GM21423 (cell line): ENCODE measurements around the gene LRBA.

ENCODE experiments used
- ATAC-seq: cut with Tn5 transposase; IDR thresholded peaks from one replicate; pipeline ENCODE4 v1.9.1; 2021; ENCODE audit warnings: mild to moderate bottlenecking, moderate library complexity; ENCODE audit not compliant: unreplicated experiment

Gene LRBA

DNA sequence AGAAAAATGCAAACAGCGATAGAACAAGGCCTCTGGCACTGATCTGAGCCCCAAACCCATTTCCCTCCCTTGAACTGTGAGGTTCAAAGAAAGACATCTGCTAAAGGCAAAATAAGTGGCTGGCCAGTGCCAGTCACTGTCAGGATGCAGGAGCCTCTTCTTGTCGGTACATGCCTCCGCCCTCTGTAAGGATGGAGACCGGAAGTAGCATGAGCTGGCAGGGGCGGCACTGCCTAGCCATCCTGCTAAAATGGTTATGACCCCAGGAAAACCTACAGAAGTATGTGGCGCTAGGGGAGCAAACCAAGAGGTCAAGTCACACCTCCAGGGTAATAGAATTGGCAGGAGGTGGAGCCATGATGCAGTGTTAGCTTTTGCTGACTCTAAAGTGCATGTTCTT lies 756.5 kb downstream of the LRBA start:
- no peak for ATAC-seq

DNA sequence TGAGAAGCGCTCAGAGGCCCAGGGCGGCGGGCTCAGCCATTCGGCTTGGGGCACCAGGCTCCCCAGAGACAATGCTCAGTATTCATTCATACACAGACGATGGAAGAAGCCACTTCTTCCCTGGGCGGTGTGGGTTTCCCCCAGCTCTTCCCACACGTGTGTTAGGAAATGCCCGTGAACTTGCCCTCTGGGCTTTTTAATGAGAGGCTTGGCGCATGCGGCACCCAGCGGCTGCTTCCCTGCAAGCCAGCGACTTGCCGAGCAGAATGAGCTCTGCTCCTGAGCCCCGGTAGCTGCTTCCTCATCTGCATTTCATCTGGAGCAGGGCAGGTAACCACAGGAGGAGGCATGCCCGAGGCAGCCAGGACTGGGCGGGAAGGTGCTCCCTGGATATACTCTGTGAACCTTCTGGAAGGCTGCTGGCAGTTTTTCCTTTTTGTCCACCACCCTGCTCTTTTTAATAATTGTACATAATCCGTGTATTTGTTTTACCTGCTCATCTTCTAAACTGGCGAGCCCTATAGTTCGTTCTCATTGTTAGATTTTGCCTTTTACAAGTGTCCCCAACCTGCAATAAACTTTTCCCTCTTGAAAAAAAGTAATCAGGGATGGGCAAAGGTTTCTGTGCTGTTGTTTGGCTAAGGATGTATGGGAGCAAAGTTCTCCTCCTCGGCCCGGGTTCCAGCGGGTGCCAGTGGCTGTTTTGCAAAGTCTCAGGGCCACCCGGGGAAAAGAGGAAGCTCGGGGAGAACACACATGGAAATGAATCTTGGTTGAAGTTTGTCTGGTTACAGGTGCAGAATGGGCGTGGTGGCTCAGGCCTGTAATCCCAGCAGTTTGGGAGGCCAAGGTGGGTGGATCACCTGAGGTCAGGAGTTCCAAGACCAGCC lies 758.0 kb downstream of the LRBA start:
- no peak for ATAC-seq

DNA sequence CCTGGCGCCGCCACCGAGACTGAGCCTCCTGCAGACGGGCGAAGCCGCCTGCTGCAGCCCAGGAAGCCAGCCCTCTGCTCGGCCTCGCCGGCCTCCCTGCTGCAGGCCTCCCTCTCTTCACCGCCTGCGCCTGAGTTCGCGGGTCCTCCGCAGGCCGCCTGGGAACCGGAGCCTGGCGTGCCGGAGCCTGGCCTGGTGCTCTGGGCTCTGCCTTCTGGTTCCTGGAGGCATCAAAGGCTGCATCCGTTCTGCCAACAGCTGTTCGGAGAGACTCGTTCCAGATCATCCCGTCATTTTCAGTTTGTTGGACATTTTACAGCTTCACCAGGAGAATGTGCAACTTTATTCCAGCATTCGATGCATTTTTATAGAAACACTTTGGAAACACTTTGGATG lies 758.9 kb downstream of the LRBA start:
- no peak for ATAC-seq

DNA sequence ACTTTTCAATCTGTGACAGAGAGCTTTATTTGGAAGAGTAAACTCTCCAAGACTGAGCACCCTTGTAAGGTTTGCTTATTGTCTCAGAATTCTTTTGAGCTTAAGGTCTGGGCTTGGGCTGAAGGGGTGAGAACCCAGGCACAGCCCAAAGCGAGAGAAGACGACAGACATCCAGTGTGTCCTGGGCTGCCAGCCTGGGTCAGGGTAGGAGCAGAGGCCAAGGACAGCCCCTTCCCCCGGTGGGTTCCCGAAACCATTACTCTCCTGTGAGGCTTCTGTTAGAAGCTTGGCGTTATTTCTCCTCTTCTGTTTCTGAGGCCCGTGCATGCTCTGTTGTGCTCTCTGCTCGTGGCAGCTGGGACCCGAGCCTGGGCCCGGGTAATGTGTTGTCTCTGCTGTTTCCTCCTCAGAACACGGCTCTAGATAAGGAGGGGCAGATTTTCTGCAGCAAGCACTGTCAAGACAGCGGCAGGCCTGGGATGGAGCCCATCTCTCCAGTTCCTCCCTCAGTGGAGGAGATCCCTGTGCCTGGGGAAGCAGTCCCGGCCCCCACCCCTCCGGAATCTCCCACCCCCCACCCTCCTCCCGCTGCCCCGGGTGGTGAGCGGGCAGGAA lies 759.4 kb downstream of the LRBA start:
- ATAC-seq, result no peak

DNA sequence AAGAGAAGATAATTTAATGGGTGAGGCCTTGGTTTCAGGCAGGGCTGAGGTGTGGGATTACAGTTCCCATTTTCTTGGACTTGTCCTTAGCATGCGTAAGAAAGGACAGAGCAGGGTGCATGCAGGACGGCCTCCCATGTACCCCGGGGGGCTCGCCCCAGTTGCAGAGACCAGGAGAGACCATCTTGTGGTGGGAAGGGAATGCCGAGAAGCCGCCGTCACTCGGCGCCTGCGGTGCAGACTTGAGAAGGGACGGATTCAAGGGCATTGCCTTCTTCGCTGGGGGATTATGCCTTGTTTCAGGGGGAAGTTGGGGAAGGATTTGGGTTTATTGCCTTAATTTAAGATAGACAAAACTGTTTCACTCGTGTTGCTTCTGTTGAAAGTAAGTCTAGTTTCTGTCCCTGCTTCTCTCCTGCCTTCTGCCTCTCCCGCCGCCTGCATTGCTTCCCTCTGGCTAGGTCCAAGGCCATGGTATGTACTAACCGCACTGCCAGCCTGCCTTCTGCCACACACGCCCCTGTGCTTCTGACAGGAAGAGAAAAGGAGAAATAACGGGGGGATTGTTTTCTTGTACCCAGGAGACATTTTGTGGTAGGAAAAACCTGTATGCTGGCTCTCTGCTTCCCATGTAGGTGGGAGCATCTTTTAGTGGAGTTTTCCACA lies 761.0 kb downstream of the LRBA start:
- ATAC-seq, result no peak

DNA sequence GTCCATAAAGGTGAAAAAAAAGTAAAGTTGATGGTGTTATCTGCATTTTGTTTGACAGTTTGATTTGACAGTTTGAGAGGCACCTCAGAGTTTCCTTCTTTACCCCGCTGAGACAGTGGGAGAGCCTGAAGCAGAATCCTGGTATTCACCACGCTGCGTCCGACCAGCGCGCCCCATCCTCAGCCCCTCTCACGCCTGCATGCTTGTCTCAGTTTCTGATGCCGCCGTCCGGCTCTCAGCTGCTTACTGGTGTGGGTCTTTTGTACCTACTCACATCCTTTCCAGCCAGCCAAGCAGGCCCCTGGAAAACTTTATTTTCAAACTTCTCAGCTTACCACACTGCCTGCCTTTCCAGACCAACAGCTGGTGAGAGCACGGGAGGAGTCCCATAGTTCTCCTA lies 761.7 kb downstream of the LRBA start:
- ATAC-seq, result no peak

DNA sequence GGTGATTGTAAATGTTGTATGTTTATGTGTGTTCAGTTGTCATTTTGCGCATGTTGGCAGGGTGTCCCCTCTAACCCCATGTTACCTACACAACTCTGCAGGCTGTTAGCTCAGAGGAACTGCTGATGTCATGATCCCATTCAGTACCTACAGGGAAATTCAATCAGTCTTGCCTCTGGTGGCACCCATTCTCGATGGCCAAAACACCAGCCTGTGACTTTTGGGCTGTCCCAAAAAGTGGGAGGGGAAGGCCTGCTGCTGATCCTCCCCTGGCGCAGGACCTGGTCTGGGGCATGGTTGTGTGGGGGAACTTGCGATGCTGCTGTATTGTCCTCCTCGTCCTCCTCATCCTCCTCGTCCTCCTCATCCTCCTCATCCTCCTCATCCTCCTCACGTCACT lies 762.3 kb downstream of the LRBA start:
- ATAC-seq, result no peak

DNA sequence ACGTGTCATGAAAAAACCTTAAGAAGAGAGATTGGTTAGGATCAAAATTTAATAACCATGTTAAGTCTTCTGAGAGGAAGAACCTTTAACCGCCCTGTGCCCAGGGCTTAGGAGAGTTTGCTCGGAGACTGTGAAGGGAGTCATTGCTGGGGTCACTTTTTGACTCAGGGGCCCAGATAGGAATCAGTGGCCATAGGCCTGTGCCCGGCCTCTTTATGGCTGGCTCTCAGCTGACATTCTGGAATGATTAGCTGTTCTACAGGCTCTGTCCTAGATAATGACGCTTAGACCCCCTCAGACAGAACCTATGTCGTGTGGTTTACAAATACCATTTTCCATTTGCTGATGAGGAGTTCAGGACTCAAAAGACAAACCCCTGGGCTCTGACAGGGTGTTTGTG lies 762.8 kb downstream of the LRBA start:
- ATAC-seq, result no peak

DNA sequence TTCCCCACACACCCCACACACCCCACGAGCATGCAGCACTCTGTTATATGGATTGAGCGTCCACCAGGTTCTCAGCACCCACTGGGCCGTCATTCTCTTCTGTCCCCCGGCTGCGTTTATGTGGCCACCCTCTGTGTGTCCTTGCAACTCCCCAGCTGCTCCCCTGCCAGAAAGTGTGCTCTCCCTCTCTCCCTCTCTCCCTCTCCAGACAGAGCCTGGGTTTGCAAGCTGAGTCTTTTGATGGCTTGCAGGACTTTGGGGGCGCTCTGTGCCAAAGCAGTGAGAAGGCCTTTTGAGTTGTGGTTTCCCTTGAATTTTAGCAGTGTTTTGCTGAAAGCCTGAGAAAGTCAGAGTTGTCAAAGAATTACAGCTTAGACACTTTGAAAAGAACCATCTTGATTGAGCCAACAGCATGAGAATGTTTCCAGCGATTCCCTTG lies 763.3 kb downstream of the LRBA start:
- no peak for ATAC-seq

DNA sequence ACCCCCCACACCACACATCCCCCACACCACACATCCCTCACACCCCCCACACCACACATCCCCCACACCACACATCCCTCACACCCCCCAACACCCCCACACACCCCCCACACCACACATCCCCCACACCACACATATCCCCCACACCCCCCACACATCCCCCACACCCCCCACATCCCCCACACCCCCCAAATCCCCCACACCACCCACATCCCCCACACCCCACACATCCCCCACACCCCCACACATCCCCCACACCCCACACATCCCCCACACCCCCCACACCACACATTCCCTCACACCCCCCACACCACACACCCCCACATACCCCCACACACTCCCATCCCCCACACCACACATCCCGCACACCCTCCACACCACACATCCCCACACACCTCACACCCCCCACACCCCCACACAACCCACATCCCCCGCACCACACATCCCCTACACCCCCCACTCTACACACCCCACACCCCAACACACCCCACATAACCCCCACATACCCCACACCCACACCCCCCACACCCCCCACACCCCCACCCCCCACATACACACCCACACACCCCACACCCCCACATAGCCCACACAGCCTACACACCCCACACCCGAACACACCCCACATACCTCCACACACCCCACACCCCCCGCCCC lies 764.0 kb downstream of the LRBA start:
- no peak for ATAC-seq

DNA sequence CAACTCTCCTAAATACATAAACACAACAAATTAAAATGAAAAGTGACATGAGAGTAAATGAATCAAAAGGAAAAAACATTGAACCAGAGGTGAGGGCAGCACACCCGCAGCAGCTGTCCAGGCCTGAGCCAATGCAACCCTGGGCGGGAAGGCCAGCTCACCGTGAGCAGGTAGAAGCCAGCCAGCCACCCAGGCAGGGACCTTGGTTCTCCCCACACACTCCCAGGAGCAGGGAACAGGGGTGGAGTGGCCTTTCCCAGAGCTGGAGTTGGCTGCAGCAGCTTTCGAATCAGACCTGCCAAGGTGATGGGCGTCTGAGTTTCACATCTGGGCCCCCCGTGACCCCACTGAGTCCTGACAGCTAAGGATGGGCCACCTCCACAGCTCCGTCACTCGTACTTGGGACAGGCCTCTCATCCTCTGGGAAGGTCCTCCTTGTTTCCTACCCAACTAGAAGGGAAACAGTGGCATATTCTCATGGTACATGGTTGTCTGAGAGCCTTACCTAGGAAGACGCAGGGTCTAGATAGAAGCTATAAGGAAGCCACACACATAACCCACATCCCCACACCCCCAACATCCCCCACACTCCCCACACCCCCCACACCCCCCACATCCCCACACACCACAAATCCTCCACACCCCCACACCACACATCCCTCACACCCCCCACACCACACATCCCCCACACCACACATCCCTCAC lies 764.6 kb downstream of the LRBA start:
- no peak for ATAC-seq

DNA sequence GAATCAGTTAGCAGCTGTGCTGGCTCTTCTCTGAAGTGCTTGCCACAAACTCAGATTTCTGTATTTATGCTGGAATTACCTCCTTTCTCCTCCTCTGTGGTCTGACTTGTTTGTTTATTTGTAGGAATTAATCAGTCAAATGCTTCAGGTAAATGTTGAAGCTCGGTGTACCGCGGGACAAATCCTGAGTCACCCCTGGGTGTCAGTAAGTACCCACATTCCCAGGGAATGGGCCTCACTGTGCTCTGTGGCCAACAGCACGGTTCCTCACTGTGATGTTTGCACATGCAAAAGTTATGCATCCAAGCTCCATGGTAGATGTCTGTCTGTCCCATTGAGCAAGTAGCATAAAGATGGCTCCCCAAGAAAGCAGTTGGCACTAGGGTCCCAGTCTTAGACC lies 766.9 kb downstream of the LRBA start:
- no peak for ATAC-seq

DNA sequence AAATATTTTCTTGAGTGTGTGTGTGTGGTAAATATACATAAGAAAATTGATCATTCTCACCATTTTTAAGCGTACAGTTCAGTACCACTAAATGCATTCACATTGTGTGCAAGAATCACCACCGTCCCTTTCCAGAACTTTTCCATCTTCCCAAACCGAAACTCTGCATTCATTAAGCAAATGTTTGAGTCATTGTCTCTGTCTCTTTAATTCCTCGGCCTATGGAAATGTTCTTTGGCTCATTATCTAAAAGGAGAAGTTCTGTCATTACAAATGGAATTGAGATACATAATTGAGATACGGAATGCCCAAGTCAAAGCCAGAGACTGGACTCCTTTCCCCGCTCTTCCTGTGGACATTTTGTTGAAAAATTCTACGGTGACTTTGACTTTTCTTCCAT lies 767.9 kb downstream of the LRBA start:
- ATAC-seq, result no peak

DNA sequence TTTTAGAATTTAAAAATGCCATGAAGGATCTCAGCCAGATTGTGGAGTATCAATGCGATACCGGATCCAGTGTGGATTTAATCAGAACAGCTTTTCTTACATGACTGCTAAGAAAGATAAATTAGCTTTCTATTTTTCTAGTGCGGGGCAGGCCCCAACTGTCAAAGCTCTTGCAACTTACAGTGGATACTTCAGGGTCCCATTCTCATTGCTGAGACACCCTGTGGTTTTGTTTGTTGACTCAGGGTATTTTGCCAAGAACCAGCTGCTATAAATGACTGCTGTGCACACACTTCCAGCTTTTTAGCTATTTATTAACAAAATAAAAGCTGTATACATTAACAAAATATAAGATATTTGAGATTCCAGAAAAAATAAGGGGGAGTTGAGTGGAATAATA lies 770.5 kb downstream of the LRBA start:
- ATAC-seq, result no peak

DNA sequence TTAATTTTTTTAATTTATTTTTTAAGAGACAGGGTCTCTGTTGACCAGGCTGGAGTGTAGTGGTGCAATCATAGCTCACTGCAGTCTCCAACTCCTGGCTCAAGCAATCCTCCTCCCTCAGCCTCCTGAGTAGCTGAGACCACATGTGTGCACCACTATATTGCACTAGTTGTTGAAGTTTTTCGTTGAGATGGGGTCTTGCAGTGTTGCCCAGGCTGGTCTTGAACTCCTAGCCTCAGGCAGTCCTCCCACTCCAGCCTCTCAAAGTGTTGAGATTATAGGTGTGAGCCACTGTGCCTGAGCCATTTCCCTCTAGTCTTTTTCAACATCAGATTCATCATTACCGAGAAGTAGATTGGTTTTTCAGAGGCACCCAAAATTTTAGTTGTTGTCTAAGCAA lies 771.2 kb downstream of the LRBA start:
- ATAC-seq, result no peak

DNA sequence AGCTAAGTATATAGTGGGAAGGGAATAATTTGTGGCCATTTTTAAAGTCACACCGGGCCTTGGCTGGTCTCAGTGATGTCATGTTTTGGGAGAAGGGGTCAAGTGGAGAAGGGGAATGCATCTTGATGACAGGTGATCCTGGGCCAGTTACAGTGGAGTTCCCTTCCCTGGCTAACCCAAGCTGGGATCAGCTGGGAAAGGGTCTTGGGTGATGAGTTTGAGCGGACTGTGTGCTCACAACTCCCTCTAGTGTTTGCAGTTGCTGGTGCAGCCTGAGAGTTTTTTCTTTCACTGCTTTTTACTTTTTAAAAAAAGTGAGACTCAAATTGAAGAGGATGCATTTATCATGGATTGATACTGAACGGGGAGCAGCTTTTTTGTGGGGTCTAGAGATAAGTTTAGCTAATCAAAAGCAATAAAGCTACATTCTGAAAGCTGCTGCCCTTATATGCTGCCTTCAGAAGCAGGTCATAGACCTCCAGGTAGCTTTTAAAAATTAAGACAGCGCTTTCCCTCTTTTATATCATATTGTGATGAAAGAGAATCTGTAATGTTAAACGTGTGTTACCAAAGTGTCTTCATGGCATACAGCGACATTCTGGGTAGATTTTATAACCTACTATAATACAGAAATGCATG lies 772.1 kb downstream of the LRBA start:
- peak; percentile 46 for ATAC-seq

DNA sequence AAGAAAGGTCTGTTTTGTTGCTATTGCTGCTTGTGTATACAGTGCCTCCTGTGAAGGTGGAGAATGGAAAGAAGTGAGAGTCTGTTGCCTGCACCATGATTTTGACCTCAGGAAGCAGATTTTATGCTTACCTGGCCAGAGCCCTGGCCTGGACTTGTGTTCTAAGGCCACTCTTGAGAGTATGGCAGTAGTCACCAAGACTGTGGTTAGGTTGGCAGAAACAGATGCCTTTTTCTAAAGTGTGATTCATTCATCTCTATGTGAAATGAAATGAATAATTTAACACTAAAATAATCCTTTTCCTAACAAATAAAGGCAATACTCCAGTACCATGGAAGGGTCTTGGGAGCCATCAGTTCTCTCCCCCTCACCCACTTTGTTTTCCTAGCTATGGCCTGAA lies 775.1 kb downstream of the LRBA start:
- no peak for ATAC-seq

DNA sequence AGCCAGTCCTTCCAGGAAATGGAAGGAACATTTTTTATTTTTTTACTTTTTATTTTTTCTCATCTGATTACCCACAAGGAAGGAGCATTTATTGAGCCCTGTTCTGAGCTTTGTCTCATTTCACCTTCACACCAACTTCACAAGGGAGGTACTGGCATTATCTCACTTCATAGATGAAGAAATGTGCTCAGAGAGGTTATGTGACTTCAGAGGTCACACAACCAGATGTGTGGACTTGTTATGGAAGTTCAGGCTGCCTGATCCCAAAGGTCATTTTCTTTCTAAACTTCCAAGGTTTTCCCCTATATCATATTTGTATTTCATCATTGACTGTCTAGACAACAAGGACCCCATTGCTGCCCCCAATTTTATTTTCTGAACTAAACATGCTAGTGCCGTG lies 776.5 kb downstream of the LRBA start:
- no peak for ATAC-seq

DNA sequence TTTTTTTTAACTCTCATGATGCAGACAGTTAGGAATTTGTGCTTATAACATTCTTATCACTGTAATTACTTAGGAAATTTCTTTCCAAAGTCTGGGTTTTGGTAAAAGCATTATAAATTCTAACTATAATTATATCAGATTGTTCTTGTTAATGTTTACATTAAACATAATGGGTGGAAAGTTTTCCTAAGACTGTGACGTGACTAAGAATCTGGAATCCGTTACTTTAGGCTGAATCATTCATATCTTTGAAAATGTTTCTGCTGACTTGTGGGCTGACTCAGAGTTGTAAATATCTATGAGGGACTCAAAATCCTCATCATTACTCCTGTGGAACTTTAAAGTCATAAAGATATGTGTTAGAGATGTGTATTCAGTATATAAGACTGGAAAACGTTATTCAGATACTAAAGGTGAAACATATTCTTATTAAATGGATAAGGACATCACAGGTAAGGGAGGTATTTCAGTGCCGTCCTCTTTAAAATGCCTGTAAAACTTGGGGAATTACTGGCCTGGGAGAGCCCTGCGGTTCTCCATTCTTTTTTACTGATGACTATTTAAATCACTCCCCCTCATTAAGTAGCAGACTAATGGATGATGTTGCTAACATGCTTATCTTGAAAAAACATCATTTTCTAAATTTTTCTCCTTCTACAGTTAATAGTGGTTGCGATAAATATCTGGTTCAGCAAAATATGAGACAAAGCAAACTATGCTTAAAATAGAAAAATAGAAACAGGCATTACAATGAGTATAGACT lies 777.8 kb downstream of the LRBA start:
- no peak for ATAC-seq

DNA sequence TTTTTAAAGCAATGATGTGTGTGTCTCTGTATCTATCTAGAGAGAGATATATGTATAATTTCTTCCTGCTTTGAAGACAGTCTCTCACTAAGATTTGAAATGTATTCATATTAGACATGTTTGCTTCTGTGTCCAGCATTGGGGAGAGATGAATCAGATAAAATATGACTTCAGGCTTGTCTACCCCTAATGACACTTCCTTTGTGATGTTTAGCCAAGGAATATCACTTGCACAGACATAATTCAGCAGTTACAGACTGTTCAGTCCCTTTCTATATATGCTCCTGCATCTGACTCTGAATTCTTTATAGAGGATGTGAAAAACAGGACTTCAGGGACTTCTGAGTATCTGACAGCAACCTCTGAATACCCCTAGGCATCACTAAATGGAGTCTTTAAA lies 778.5 kb downstream of the LRBA start:
- ATAC-seq, result no peak
